WTC11 (cell line): ENCODE results near the gene FSHR. TPM values are rescaled to one million over a fixed set of nuclear protein-coding genes. Genes with fewer than 3 reads are reported as not detected.

Experiments used
- ATAC-seq: fragments of 200-7000 bp; cut with Tn5 transposase; 2 replicates; pipeline ENCODE4 v1.10.0; 2021; ENCODE audit warnings: mild to moderate bottlenecking, moderate library complexity
- CTCF ChIA-PET: fragments of 300-600 bp; sonication (Branson Sonifier 250); formaldehyde crosslinking; loops from one replicate; lab custom pipeline; 2021; ENCODE audit warnings: antibody characterized with exemption; lab: Charles Lee
- POLR2A ChIA-PET: fragments of 350-600 bp; sonication (Branson Sonifier 250); formaldehyde crosslinking; loops from one replicate; lab custom pipeline; 2021; ENCODE audit warnings: antibody characterized with exemption; lab: Charles Lee
- DNase-seq: peaks from one replicate; pipeline ENCODE4 v3.0.0; 2021; ENCODE audit warnings: low spot score
- H3K27ac Mint-ChIP-seq: 2 replicates; pipeline ENCODE4 v1.8.0; 2021; ENCODE audit warnings: mixed read lengths
- H3K27me3 Mint-ChIP-seq: 2 replicates; pipeline ENCODE4 v1.8.0; 2021; ENCODE audit warnings: low read depth, mild to moderate bottlenecking, moderate library complexity, mixed read lengths
- H3K36me3 Mint-ChIP-seq: 2 replicates; pipeline ENCODE4 v1.8.0; 2021; ENCODE audit warnings: mixed read lengths
- H3K4me1 Mint-ChIP-seq: 2 replicates; pipeline ENCODE4 v1.8.0; 2022; ENCODE audit warnings: mixed read lengths
- H3K4me3 Mint-ChIP-seq: 2 replicates; pipeline ENCODE4 v1.8.0; 2021; ENCODE audit warnings: mild to moderate bottlenecking, moderate library complexity, mixed read lengths
- H3K9me3 Mint-ChIP-seq: 2 replicates; pipeline ENCODE4 v1.8.0; 2021; ENCODE audit warnings: mixed read lengths
- CBFB ChIP-seq: sonication (generic); formaldehyde crosslinking; IDR thresholded peaks from 2 replicates; pipeline ENCODE4 v1.8.1; 2022; ENCODE audit warnings: mild to moderate bottlenecking, low read depth, missing genetic modification reagents
- ETV6 ChIP-seq: sonication (generic); formaldehyde crosslinking; IDR thresholded peaks from 2 replicates; pipeline ENCODE4 v1.8.1; 2022; ENCODE audit warnings: mild to moderate bottlenecking, missing genetic modification reagents
- FOXK1 ChIP-seq: sonication (generic); formaldehyde crosslinking; IDR thresholded peaks from 2 replicates; pipeline ENCODE4 v1.8.0; 2022; ENCODE audit warnings: mild to moderate bottlenecking, moderate library complexity, missing genetic modification reagents
- FOXP1 ChIP-seq: sonication (generic); formaldehyde crosslinking; IDR thresholded peaks from 2 replicates; pipeline ENCODE4 v1.8.0; 2022; ENCODE audit warnings: missing genetic modification reagents, mild to moderate bottlenecking, moderate library complexity, borderline replicate concordance
- GABPB1 ChIP-seq: sonication (generic); formaldehyde crosslinking; IDR thresholded peaks from 2 replicates; pipeline ENCODE4 v1.8.1; 2023; ENCODE audit warnings: mild to moderate bottlenecking, missing genetic modification reagents
- GRHL2 ChIP-seq: fragments of 250-450 bp; sonication (Bioruptor Pico); IDR thresholded peaks from 2 replicates; pipeline ENCODE4 v1.8.0; 2022; ENCODE audit warnings: mild to moderate bottlenecking, moderate library complexity; ENCODE audit not compliant: insufficient replicate concordance, severe bottlenecking
- KAT7 ChIP-seq: sonication (generic); formaldehyde crosslinking; IDR thresholded peaks from 2 replicates; pipeline ENCODE4 v1.8.1; 2023; ENCODE audit warnings: missing genetic modification reagents, mild to moderate bottlenecking, borderline replicate concordance
- NFYB ChIP-seq: sonication (generic); formaldehyde crosslinking; conservative IDR thresholded peaks from 2 replicates; pipeline ENCODE4 v1.8.0; 2022; ENCODE audit warnings: low read depth, missing genetic modification reagents
- SMAD3 ChIP-seq: sonication (generic); formaldehyde crosslinking; IDR thresholded peaks from 2 replicates; pipeline ENCODE4 v1.8.0; 2022; ENCODE audit warnings: missing genetic modification reagents, mild to moderate bottlenecking, borderline replicate concordance
- SMAD4 ChIP-seq: sonication (generic); formaldehyde crosslinking; IDR thresholded peaks from 2 replicates; pipeline ENCODE4 v1.8.0; 2022; ENCODE audit warnings: mild to moderate bottlenecking, missing genetic modification reagents
- TP53 ChIP-seq: sonication (generic); formaldehyde crosslinking; IDR thresholded peaks from 2 replicates; pipeline ENCODE4 v1.8.1; 2023; ENCODE audit warnings: mild to moderate bottlenecking, missing genetic modification reagents
- ZNF263 ChIP-seq: sonication (generic); formaldehyde crosslinking; IDR thresholded peaks from 2 replicates; pipeline ENCODE4 v1.8.1; 2022; ENCODE audit warnings: low read depth, mild to moderate bottlenecking, moderate library complexity, missing genetic modification reagents
- ZNF396 ChIP-seq: fragments of 250-450 bp; sonication (Bioruptor Pico); IDR thresholded peaks from 2 replicates; pipeline ENCODE4 v1.8.0; 2021; ENCODE audit warnings: mild to moderate bottlenecking, moderate library complexity, borderline replicate concordance
- total RNA-seq: library from RNA; stranded (reverse); gene quantifications from 3 replicates; pipeline ENCODE4 v1.2.3, GENCODE V29; 2021
- TF ChIP-seq, protein P1 (sequence below): sonication (generic); formaldehyde crosslinking; IDR thresholded peaks from 2 replicates; pipeline ENCODE4 v1.8.1; 2023; ENCODE audit warnings: mild to moderate bottlenecking, missing genetic modification reagents, borderline replicate concordance
- TF ChIP-seq, protein P2 (sequence below): sonication (generic); formaldehyde crosslinking; IDR thresholded peaks from 2 replicates; pipeline ENCODE4 v1.8.1; 2023; ENCODE audit warnings: mild to moderate bottlenecking, missing genetic modification reagents
- TF ChIP-seq, protein P3 (sequence below): fragments of 200-600 bp; IDR thresholded peaks from 2 replicates; pipeline ENCODE4 v1.8.0; 2022; ENCODE audit warnings: antibody characterized with exemption
- TF ChIP-seq, protein P4 (sequence below): sonication (generic); formaldehyde crosslinking; IDR thresholded peaks from 2 replicates; pipeline ENCODE4 v1.8.0; 2023; ENCODE audit warnings: missing genetic modification reagents, mild to moderate bottlenecking, borderline replicate concordance
- TF ChIP-seq, protein P5 (sequence below): sonication (generic); formaldehyde crosslinking; IDR thresholded peaks from 2 replicates; pipeline ENCODE4 v1.8.1; 2023; ENCODE audit warnings: mild to moderate bottlenecking, missing genetic modification reagents, moderate library complexity
- TF ChIP-seq, protein P6 (sequence below): sonication (generic); formaldehyde crosslinking; IDR thresholded peaks from 2 replicates; pipeline ENCODE4 v1.8.0; 2022; ENCODE audit warnings: mild to moderate bottlenecking, missing genetic modification reagents
- TF ChIP-seq, protein P7 (sequence below): sonication (generic); formaldehyde crosslinking; IDR thresholded peaks from 2 replicates; pipeline ENCODE4 v1.8.1; 2022; ENCODE audit warnings: missing genetic modification reagents, borderline replicate concordance

The FSHR gene
- total RNA-seq, 1 experiment from 2014 or later: not detected

DNA sequence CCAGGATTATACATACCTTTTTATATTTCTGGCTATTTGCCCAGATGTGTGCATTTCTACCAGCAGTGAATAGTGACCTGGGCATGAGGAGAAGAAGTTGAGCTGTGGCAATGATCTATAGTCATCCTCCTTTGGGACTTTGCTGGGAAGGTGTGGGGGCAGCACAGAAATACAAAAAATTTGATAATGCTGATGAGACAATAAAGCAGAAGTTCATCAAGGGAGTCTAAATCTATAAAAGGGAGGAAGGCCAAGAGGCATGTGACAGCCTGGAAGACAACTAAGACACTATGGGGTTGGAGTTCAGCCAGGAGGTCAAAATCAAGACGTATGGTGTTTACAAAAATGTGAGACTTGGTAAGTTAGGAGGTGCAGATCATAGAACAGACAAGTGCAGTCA lies 52.2 kb downstream of the FSHR start (continued):
- TF ChIP-seq, protein P1, sequence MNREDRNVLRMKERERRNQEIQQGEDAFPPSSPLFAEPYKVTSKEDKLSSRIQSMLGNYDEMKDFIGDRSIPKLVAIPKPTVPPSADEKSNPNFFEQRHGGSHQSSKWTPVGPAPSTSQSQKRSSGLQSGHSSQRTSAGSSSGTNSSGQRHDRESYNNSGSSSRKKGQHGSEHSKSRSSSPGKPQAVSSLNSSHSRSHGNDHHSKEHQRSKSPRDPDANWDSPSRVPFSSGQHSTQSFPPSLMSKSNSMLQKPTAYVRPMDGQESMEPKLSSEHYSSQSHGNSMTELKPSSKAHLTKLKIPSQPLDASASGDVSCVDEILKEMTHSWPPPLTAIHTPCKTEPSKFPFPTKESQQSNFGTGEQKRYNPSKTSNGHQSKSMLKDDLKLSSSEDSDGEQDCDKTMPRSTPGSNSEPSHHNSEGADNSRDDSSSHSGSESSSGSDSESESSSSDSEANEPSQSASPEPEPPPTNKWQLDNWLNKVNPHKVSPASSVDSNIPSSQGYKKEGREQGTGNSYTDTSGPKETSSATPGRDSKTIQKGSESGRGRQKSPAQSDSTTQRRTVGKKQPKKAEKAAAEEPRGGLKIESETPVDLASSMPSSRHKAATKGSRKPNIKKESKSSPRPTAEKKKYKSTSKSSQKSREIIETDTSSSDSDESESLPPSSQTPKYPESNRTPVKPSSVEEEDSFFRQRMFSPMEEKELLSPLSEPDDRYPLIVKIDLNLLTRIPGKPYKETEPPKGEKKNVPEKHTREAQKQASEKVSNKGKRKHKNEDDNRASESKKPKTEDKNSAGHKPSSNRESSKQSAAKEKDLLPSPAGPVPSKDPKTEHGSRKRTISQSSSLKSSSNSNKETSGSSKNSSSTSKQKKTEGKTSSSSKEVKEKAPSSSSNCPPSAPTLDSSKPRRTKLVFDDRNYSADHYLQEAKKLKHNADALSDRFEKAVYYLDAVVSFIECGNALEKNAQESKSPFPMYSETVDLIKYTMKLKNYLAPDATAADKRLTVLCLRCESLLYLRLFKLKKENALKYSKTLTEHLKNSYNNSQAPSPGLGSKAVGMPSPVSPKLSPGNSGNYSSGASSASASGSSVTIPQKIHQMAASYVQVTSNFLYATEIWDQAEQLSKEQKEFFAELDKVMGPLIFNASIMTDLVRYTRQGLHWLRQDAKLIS (CRISPR knock-in tag): no peak
- TF ChIP-seq ETV6 (CRISPR knock-in tag) (no peak), CBFB (no peak), FOXP1 (CRISPR knock-in tag) (no peak), NFYB (no peak)
- TF ChIP-seq, protein P2, sequence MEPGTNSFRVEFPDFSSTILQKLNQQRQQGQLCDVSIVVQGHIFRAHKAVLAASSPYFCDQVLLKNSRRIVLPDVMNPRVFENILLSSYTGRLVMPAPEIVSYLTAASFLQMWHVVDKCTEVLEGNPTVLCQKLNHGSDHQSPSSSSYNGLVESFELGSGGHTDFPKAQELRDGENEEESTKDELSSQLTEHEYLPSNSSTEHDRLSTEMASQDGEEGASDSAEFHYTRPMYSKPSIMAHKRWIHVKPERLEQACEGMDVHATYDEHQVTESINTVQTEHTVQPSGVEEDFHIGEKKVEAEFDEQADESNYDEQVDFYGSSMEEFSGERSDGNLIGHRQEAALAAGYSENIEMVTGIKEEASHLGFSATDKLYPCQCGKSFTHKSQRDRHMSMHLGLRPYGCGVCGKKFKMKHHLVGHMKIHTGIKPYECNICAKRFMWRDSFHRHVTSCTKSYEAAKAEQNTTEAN (CRISPR knock-in tag): no peak
- TF ChIP-seq, protein P3, sequence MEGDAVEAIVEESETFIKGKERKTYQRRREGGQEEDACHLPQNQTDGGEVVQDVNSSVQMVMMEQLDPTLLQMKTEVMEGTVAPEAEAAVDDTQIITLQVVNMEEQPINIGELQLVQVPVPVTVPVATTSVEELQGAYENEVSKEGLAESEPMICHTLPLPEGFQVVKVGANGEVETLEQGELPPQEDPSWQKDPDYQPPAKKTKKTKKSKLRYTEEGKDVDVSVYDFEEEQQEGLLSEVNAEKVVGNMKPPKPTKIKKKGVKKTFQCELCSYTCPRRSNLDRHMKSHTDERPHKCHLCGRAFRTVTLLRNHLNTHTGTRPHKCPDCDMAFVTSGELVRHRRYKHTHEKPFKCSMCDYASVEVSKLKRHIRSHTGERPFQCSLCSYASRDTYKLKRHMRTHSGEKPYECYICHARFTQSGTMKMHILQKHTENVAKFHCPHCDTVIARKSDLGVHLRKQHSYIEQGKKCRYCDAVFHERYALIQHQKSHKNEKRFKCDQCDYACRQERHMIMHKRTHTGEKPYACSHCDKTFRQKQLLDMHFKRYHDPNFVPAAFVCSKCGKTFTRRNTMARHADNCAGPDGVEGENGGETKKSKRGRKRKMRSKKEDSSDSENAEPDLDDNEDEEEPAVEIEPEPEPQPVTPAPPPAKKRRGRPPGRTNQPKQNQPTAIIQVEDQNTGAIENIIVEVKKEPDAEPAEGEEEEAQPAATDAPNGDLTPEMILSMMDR: no peak

DNA sequence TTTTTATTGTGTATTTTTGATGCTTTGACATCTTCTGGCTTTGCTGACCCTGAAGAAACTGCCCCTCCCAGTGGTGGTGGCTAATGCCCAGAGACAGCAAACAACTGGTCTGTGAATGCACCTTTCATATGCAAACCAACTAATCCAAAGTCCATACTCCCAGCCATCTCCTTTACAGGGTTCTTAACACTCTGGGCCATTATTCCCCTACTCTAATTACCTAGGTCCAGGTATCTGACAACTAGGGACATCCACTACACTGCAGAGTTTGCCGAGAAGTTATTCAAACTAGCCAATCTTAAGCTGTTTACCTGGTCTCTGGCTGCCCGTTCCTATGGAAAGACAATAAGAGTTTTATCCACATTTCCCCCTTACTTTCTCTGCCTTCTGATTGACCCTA lies 73.6 kb downstream of the FSHR start:
- ATAC-seq (peak; percentile 100), DNase-seq (peak; percentile 31)
- Mint-ChIP-seq H3K36me3 (peaks cover 22% of the 10 kb centered on the region), H3K4me3 (no peak overlapping the region), H3K4me1 (peaks cover 21% of the 10 kb centered on the region), H3K27me3 (peaks cover 46% of the 10 kb centered on the region), H3K27ac (no peak overlapping the region), H3K9me3 (peaks cover 30% of the 10 kb centered on the region)
- CTCF ChIA-PET: interaction anchor here (1.0 kb wide), 1 partner anchor 14 kb away, joined by 3 read pairs; no protein-coding TSS in a partner anchor
- POLR2A ChIA-PET: interaction anchor here (0.7 kb wide), 1 partner anchor 69 kb away, joined by 3 read pairs; no protein-coding TSS in a partner anchor
- TF ChIP-seq, protein P4, sequence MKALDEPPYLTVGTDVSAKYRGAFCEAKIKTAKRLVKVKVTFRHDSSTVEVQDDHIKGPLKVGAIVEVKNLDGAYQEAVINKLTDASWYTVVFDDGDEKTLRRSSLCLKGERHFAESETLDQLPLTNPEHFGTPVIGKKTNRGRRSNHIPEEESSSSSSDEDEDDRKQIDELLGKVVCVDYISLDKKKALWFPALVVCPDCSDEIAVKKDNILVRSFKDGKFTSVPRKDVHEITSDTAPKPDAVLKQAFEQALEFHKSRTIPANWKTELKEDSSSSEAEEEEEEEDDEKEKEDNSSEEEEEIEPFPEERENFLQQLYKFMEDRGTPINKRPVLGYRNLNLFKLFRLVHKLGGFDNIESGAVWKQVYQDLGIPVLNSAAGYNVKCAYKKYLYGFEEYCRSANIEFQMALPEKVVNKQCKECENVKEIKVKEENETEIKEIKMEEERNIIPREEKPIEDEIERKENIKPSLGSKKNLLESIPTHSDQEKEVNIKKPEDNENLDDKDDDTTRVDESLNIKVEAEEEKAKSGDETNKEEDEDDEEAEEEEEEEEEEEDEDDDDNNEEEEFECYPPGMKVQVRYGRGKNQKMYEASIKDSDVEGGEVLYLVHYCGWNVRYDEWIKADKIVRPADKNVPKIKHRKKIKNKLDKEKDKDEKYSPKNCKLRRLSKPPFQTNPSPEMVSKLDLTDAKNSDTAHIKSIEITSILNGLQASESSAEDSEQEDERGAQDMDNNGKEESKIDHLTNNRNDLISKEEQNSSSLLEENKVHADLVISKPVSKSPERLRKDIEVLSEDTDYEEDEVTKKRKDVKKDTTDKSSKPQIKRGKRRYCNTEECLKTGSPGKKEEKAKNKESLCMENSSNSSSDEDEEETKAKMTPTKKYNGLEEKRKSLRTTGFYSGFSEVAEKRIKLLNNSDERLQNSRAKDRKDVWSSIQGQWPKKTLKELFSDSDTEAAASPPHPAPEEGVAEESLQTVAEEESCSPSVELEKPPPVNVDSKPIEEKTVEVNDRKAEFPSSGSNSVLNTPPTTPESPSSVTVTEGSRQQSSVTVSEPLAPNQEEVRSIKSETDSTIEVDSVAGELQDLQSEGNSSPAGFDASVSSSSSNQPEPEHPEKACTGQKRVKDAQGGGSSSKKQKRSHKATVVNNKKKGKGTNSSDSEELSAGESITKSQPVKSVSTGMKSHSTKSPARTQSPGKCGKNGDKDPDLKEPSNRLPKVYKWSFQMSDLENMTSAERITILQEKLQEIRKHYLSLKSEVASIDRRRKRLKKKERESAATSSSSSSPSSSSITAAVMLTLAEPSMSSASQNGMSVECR: no peak
- no peak for TF ChIP-seq ZNF263 (CRISPR knock-in tag)
- TF ChIP-seq SMAD4 (CRISPR knock-in tag): no peak
- TF ChIP-seq GABPB1 (CRISPR knock-in tag): no peak
- TF ChIP-seq CBFB: no peak
- TF ChIP-seq, protein P5, sequence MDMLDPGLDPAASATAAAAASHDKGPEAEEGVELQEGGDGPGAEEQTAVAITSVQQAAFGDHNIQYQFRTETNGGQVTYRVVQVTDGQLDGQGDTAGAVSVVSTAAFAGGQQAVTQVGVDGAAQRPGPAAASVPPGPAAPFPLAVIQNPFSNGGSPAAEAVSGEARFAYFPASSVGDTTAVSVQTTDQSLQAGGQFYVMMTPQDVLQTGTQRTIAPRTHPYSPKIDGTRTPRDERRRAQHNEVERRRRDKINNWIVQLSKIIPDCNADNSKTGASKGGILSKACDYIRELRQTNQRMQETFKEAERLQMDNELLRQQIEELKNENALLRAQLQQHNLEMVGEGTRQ (CRISPR knock-in tag): no peak
- TF ChIP-seq KAT7 (CRISPR knock-in tag): no peak
- TF ChIP-seq ZNF396 (CRISPR knock-in tag): peak; percentile 66; the same call in 1 of the 2 replicates
- TF ChIP-seq, protein P6, sequence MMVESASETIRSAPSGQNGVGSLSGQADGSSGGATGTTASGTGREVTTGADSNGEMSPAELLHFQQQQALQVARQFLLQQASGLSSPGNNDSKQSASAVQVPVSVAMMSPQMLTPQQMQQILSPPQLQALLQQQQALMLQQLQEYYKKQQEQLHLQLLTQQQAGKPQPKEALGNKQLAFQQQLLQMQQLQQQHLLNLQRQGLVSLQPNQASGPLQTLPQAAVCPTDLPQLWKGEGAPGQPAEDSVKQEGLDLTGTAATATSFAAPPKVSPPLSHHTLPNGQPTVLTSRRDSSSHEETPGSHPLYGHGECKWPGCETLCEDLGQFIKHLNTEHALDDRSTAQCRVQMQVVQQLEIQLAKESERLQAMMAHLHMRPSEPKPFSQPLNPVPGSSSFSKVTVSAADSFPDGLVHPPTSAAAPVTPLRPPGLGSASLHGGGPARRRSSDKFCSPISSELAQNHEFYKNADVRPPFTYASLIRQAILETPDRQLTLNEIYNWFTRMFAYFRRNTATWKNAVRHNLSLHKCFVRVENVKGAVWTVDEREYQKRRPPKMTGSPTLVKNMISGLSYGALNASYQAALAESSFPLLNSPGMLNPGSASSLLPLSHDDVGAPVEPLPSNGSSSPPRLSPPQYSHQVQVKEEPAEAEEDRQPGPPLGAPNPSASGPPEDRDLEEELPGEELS (CRISPR knock-in tag): peak; percentile 37; the same call in 1 of the 2 replicates
- TF ChIP-seq SMAD3 (CRISPR knock-in tag): no peak
- TF ChIP-seq FOXK1: 0 out of 2 replicates have a peak, but pooled peaks have one; percentile 42
- TF ChIP-seq, protein P7, sequence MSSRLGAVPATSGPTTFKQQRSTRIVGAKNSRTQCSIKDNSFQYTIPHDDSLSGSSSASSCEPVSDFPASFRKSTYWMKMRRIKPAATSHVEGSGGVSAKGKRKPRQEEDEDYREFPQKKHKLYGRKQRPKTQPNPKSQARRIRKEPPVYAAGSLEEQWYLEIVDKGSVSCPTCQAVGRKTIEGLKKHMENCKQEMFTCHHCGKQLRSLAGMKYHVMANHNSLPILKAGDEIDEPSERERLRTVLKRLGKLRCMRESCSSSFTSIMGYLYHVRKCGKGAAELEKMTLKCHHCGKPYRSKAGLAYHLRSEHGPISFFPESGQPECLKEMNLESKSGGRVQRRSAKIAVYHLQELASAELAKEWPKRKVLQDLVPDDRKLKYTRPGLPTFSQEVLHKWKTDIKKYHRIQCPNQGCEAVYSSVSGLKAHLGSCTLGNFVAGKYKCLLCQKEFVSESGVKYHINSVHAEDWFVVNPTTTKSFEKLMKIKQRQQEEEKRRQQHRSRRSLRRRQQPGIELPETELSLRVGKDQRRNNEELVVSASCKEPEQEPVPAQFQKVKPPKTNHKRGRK (CRISPR knock-in tag): no peak
- no peak for TF ChIP-seq GRHL2 (CRISPR knock-in tag)
- TF ChIP-seq TP53 (CRISPR knock-in tag): no peak
